Measurements from ENCODE around the gene MCF2L2. TPM values are rescaled to one million over a fixed set of nuclear protein-coding genes. Genes with fewer than 3 reads are reported as not detected.

MCF2L2 gene
- total RNA-seq, 2 donors from 2014 or later: 0.38 to 1.3 TPM

- no peak for DNase-seq (ENCODE audit: low spot score)
- intact Hi-C loops (cut with DNase I): no loop called here
Measured at GRCh38 chr3:183287301-183287971, 141.0 kb downstream of the MCF2L2 start.

- peak; percentile 95 for DNase-seq (ENCODE audit: low spot score)
- intact Hi-C loops (cut with DNase I): no loop called here
Measured at GRCh38 chr3:183285828-183286457, 142.5 kb downstream of the MCF2L2 start.

GRCh38 chr3:183285318-183285717 is 143.1 kb downstream of the MCF2L2 start:
- no peak for DNase-seq (ENCODE audit: low spot score)
- intact Hi-C loops (cut with DNase I): no loop called here

GRCh38 chr3:183284570-183284969 is 143.8 kb downstream of the MCF2L2 start:
- intact Hi-C loops (cut with DNase I): no loop called here
- DNase-seq (ENCODE audit: low spot score): no peak

GRCh38 chr3:183283886-183284285 is 144.5 kb downstream of the MCF2L2 start:
- intact Hi-C loops (cut with DNase I): no loop called here
- DNase-seq (ENCODE audit: low spot score): no peak

GRCh38 chr3:183281126-183281797 is 147.2 kb downstream of the MCF2L2 start:
- DNase-seq (ENCODE audit: low spot score): no peak
- intact Hi-C loops (cut with DNase I): no loop called here

GRCh38 chr3:183279371-183279770 is 149.0 kb downstream of the MCF2L2 start:
- intact Hi-C loops (cut with DNase I): no loop called here
- DNase-seq (ENCODE audit: low spot score): no peak

GRCh38 chr3:183278479-183279088 is 149.8 kb downstream of the MCF2L2 start:
- intact Hi-C loops (cut with DNase I): no loop called here
- no peak for DNase-seq (ENCODE audit: low spot score)

GRCh38 chr3:183277260-183277659 is 151.2 kb downstream of the MCF2L2 start:
- intact Hi-C loops (cut with DNase I): no loop called here
- no peak for DNase-seq (ENCODE audit: low spot score)

GRCh38 chr3:183275937-183276336 is 152.5 kb downstream of the MCF2L2 start:
- intact Hi-C loops (cut with DNase I): no loop called here
- no peak for DNase-seq (ENCODE audit: low spot score)

- no peak for DNase-seq (ENCODE audit: low spot score)
- intact Hi-C loops (cut with DNase I): no loop called here
Measured at GRCh38 chr3:183275418-183275817, 153.0 kb downstream of the MCF2L2 start.

GRCh38 chr3:183274609-183275008 is 153.8 kb downstream of the MCF2L2 start:
- intact Hi-C loops (cut with DNase I): no loop called here
- no peak for DNase-seq (ENCODE audit: low spot score)

GRCh38 chr3:183272791-183273190 is 155.6 kb downstream of the MCF2L2 start:
- intact Hi-C loops (cut with DNase I): no loop called here

GRCh38 chr3:183272142-183272541 is 156.3 kb downstream of the MCF2L2 start:
- intact Hi-C loops (cut with DNase I): no loop called here
- no peak for DNase-seq (ENCODE audit: low spot score)

More at GRCh38 chr3:183272791-183273190, 155.6 kb downstream of the MCF2L2 start:
- no peak for DNase-seq (ENCODE audit: low spot score)

- DNase-seq (ENCODE audit: low spot score): no peak
- intact Hi-C loops (cut with DNase I): no loop called here
Measured at GRCh38 chr3:183270344-183270743, 158.1 kb downstream of the MCF2L2 start.

GRCh38 chr3:183269345-183269744 is 159.1 kb downstream of the MCF2L2 start:
- no peak for DNase-seq (ENCODE audit: low spot score)
- intact Hi-C loops (cut with DNase I): no loop called here

GRCh38 chr3:183268366-183268765 is 160.1 kb downstream of the MCF2L2 start:
- intact Hi-C loops (cut with DNase I): no loop called here
- no peak for DNase-seq (ENCODE audit: low spot score)

- intact Hi-C loops (cut with DNase I): no loop called here
- no peak for DNase-seq (ENCODE audit: low spot score)
Measured at GRCh38 chr3:183267140-183267539, 161.3 kb downstream of the MCF2L2 start.

- no peak for DNase-seq (ENCODE audit: low spot score)
- intact Hi-C loops (cut with DNase I): no loop called here
Measured at GRCh38 chr3:183266454-183266853, 162.0 kb downstream of the MCF2L2 start.

GRCh38 chr3:183265834-183266417 is 162.5 kb downstream of the MCF2L2 start:
- intact Hi-C loops (cut with DNase I): no loop called here
- no peak for DNase-seq (ENCODE audit: low spot score)
